KBM-7 (cell line): ENCODE results near the gene PDE12.
"Not testable (repeated sequence)": the region's sequence is repeated elsewhere in the genome, so short reads cannot be mapped to it uniquely, and the experiment has no call there.

Source experiments
- DNase-seq: peaks from one replicate; pipeline ENCODE4 v3.0.0-alpha.2; 2015
- in situ Hi-C: fragments of 300-500 bp; cut with MboI; formaldehyde crosslinking; loops from 2 replicates; pipeline ENCODE4 v1.14.3; 2020; ENCODE audit warnings: low sequenced_read_pairs, low pct_unique_long_range_greater_than_20kb, mixed read lengths

PDE12 gene

DNA sequence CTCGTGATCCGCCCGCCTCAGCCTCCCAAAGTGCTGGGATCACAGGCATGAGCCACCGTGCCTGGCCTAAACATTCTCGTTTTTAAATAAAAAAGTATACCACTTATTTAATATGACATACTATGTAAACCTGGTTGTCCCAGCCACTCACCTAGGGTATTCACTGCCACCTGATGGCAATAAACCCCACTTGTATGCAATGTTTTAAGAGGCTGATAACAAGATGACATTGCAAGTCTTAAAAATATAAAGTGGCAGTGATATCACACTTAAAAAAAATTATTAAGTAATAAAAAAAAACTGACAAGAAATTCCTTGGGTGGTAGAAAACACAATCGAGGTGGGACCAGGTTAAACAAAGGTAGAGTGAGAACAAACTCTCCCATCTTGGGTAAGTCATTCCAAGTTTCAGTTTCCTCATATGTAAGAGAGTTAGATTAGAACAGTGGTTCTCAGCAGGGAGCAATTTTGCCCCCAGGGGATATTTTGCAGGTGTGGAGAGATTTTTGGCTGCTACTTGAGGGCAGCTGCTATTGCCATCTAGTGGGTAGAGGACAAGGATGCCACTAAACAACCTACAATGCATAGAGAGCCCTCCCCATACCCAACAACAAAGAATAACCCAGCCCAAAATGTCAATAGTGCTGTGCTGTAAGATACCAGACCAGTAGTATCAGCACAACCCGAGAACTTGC is 26.5 kb downstream of the PDE12 start:
- peak; percentile 36 for DNase-seq
- in situ Hi-C loops = no loop called here

DNA sequence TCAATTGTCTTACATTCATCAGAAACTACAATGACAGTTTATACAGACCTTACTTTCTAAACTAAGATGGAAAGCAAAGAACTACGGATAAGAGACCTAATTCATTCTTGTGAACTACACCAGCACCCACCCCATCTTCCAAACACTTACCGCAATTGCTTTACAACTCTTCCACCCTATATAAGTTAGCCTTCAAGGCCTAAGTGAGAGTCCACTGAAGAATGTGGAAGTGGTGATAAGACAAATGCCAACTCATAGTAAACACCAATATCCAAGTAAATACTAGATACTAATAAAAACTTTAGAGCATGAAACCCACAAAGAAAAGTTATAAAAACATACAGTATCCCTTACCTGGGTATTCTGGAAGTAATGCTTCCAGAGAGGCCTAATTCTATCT is 27.5 kb downstream of the PDE12 start:
- in situ Hi-C loops = no loop called here
- DNase-seq = no peak

DNA sequence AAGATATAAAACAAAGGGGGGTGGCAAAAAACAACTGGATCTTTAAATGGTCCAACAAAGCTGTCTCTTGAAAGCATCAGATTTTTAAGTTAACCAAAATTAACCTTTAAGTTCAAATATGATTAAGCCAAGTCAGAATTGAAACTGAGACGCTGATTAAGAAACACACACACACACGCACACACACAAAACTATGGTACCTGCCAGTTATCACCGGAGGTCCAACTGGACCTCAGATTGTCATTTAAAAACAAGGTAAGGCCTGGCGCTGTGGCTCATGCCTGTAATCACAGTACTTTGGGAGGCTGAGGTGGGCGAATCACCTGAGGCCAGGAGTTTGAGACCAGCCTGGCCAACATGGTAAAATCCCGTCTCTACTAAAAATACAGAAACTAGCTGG is 30.7 kb downstream of the PDE12 start:
- in situ Hi-C loops = no loop called here

DNA sequence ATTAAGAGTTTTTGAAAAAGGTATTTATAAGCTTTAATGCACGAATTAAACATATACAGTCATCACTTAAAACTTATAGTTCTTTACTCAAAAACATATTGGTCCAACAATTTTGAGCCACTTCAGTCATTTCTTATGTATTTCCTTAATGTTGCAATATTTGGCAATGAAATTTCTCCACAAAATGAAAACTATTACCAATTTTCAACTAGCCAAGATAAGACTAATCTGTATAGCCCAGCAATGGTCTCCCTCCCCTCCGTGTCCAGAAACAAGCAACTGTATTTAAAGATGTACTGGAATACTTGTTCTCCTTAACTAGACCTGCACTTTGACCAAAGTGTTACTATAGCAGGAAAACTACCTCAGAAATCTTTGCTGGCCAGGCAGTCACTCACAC is 31.8 kb downstream of the PDE12 start:
- in situ Hi-C loops = no loop called here
- DNase-seq = no peak

More for the DNA sequence above, 30.7 kb downstream of the PDE12 start:
- no peak for DNase-seq

DNA sequence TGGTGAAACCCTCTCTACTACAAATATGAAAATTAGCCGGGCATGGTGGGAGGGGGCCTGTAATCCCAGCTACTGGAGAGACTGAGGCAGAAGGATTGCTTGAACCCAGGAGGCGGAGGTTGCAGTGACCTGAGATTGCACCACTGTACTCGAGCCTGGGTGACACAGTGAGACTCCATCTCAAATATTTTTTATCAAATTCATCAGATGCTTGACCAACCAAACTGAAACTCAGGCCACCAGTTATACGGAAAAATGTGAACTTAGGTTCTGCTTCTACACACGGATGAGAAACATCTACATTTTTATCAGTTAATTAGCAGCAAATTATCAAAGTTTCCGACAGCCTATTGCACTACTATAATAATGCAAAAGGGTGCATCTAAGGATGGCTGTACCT is 36.2 kb downstream of the PDE12 start:
- in situ Hi-C loops = no loop called here
- no peak for DNase-seq

DNA sequence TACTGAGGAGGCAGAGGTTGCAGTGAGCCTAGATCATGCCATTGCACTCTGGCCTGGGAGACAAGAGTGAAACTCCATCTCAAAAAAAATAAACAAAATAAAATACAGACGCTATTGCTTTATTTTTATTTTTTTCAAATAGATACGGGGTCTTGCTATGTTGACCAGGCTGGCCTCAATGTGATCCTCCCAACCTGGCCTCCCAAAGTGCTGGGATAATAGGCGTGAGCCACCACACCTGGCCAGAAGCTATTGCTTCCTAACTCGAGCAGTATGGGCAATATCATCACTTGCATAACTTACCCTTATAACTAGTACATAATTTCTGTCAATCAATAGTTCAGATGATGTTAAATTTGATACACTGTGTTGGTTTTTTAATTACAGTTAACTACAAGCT is 38.1 kb downstream of the PDE12 start:
- DNase-seq = no peak
- in situ Hi-C loops = no loop called here

DNA sequence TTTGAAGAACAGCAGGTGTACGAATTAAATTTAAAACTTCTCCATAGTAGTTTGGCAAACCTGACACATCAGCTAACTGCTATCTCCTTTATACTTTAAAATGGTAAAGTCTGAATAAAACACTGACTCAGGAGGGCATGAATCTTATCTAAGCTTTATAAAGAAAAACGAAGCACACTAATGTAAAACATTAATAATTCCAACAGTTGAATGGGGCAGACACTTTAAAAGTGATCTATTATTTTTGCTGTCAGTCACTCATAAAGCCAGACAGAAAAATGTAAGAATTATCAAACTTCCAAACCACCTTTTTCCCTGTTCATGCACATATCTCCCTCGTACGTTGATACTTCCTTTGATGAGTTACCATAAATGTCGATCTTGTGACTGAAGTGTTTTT is 38.5 kb downstream of the PDE12 start:
- no peak for DNase-seq
- in situ Hi-C loops = no loop called here

DNA sequence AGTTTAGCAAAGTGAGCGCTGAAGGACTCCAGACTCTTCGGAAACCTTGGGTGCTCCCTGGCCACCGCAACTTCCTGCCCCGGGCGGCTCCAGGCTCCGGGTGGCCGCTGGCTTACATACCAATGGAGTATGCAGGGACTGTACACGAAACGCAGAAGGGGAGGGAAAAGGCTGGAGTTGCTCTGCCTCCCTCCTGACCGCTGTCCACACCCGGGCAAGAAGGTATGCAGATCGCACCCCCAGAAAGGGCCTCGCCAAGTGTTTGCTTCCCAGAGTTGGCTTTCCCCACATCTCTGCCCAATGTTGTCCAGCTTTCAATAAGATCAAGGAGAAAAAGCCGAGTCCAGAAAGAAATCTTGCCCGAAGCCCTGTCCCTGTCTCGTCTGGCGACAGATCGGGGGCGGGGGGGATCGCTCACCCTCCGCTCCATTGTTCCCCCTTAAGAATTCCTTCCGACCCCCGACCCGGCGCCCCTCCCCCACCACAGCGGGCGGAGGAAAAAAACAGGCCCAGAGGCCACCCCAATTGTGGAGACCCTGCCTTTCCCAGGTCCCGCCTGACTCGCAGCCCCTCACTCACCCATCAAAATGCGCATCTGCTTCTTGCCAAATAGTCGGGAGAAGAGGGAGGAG is 40.5 kb downstream of the PDE12 start:
- in situ Hi-C loops = no loop called here
- peak; percentile 77 for DNase-seq

DNA sequence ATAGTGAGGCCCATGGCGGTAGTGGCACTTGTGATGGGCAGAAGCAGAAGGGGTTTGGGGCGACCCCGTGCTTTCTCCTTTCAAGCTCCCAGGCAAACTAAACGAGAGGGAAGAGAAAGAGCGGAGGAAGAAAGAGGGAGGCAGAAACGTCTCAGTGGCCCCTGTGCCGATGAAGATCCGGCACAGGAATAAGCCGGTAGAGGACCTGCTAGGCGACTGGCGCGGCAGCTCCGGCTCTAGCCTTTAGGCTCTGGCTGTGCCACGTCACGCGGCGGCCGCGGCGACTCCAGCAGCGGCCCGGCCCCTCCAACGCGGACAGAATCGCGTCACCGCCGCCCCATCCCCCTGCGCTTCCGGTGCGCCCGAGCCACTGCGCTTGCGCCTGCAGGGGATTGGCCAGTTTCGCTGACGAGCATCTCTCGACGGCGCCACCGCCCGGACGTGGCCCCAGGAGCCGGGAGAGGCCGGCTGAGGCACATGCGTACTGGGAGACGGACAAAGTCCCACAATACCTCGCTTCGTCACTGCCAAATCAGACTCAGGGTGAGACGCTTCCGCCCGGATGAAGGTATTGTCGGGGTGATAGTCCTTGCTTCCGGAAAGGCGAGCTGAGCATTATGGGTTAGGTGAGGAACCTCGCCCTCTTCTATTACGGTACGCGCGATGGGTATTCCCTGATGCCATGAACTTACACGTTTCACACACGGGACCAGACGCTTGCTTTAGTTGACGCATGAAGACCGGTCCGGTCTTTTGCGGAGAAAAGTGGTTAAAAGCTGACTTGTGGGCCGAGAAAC is 41.3 kb downstream of the PDE12 start, which contains the start of gene ARF4:
Gene ARF4, minus strand, starts transcription at position 218 of the 797 bp plus-strand sequence. Its CDS starts 204 bp downstream, at position 14.
- peak; percentile 100 for DNase-seq
- in situ Hi-C loops = no loop called here

DNA sequence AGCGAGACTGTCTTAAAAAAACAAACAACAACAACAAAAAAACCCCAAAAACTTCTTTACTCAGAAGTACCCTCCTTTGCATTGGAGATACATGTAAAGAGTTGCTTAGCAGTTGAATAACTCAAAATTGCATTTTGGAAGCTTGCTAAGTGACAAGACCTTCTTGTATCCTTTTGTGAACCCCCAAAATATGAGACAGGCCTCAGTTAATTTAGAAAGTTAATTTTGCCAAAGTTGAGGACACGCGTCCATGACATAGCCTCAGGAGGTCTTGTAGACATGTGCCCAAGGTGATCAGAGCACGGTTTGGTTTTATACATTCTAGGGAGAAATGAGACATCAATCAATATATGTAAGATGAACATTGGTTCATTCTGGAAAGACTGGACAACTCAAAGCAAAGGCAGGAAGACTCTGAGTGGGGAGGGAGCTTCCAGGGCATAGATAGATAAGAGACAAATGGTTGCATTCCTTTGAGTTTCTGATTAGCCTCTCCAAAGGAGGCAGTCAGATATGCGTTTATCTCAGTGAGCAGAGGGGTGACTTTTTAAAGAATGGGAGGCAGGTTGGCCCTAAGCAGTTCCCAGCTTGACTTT is 42.8 kb downstream of the PDE12 start:
- DNase-seq = peak; percentile 22
- in situ Hi-C loops = no loop called here

DNA sequence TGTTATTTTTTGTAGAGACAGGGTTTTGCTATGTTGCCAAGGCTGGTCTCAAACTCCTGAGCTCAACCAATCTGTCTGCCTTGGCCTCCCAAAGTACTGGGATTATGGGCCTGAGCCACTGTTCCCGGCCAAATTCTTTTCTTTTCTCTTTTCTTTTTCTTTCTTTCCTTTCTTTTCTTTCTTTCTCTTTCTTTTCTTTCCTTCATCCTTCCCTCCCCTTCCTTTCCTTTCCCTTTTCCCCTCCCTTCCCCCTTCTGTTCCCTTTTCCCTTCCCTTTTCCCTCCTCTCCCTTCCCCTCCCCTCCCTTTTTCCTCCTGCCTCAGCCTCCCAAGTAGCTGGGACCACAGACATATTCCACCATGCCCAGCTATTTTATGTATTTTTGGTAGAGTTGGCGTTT is 44.1 kb downstream of the PDE12 start:
- no peak for DNase-seq
- in situ Hi-C loops = no loop called here

DNA sequence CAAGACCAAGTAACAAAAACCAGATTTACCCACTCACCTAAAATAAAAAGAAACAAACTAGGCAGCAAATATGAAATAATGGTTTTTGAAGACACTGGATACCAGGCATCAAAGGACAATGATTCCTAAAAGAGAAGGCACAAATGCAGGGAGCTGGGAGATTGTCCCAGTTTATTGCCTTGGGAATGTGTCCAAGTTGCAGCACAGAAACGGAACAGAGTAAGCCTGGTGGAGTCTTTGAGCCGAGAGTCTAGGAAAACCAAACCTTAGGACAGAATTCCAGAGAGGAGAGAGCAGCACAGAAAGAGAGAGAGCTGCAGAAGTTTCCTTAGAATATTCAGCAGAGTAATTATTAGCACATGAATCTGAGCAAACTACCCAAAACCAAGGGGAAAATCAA is 48.9 kb downstream of the PDE12 start:
- no peak for DNase-seq
- in situ Hi-C loops = no loop called here

DNA sequence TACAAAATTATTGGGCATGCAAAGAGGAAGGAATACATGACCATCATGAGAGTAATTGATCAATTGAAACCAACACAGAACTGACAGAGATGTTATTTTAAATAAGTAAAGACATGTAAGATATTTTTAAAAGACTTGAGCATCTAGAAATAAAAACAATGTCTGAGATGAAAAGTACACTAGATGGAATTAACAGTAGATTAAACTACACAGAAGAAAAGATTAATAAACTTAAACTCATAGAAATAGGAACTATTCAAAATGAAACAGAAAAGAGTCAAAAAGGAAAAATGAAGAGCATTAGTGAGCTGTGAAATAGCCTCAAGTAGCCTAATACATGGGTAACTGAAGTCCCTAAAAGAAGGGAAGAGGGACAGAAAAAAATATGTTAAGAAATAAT is 49.6 kb downstream of the PDE12 start:
- in situ Hi-C loops = no loop called here
- no peak for DNase-seq

DNA sequence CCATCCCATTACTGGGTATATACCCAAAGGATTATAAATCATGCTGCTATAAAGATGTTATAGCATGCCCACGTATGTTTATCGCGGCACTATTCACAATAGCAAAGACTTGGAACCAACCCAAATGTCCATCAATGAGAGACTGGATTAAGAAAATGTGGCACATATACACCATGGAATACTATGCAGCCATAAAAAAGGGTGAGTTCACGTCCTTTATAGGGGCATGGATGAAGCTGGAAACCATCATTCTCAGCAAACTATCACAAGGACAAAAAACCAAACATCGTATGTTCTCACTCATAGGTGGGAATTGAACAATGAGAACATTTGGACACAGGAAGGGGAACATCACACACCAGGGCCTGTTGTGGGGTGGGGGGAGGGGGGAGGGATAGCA is 55.8 kb downstream of the PDE12 start:
- DNase-seq, in situ Hi-C loops: not testable (repeated sequence)

DNA sequence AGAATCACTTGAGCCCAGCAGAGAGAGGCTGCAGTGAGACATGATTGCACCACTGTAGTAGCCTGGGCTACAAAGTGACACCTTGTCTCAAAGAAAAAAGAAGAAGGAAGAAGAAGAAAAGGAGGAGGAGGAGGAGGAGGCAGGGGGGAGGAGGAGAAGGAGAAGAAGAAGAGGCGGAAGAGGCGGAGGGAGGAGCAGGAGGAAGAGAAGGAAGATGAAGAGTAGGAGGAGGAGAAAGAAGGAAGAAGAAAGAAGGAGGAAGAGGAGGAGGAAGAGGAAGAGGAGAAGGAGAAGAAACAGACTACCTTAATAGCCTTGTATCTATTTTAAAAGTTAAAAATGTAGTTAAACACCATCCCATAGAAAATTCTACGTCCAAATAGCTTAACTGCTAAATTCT is 60.2 kb downstream of the PDE12 start:
- in situ Hi-C loops = no loop called here
- DNase-seq = no peak
